ENCODE data around the gene NME9. TPM values are rescaled to one million over a fixed set of nuclear protein-coding genes. Genes with fewer than 3 reads are reported as not detected.

Gene NME9
- total and polyA plus RNA-seq, 2 donors from 2014 or later = 0.73 to 3.5 TPM

- Histone ChIP-seq H3K36me3 (ENCODE audit: control insufficient read depth in 2 of 3, insufficient read depth in 3 of 3, low read length in 3 of 3) (peaks cover 0 to 6% (median 3%) of the 10 kb centered on the region in 3 donors), H3K4me3 (ENCODE audit: low read length in 3 of 3) (no peak overlapping the region), H3K4me1 (ENCODE audit: control insufficient read depth in 2 of 3, insufficient read depth in 2 of 3, low read depth in 1 of 3, low read length in 3 of 3) (no peaks in the 10 kb centered on the region), H3K27ac (ENCODE audit: low read depth in 2 of 2, low read length in 2 of 2) (no peak overlapping the region), H3K9ac (ENCODE audit: low read length in 3 of 3) (no peak overlapping the region), H3K27me3 (ENCODE audit: control insufficient read depth, insufficient read depth, low read length) (no peaks in the 10 kb centered on the region), H3K9me3 (ENCODE audit: control insufficient read depth in 2 of 3, insufficient read depth in 1 of 3, low read length in 3 of 3) (no peaks in the 10 kb centered on the region)
- TF ChIP-seq, protein P1, sequence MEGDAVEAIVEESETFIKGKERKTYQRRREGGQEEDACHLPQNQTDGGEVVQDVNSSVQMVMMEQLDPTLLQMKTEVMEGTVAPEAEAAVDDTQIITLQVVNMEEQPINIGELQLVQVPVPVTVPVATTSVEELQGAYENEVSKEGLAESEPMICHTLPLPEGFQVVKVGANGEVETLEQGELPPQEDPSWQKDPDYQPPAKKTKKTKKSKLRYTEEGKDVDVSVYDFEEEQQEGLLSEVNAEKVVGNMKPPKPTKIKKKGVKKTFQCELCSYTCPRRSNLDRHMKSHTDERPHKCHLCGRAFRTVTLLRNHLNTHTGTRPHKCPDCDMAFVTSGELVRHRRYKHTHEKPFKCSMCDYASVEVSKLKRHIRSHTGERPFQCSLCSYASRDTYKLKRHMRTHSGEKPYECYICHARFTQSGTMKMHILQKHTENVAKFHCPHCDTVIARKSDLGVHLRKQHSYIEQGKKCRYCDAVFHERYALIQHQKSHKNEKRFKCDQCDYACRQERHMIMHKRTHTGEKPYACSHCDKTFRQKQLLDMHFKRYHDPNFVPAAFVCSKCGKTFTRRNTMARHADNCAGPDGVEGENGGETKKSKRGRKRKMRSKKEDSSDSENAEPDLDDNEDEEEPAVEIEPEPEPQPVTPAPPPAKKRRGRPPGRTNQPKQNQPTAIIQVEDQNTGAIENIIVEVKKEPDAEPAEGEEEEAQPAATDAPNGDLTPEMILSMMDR (IDR thresholded peaks at IDR 0.05; ENCODE audit: borderline replicate concordance, extremely low read depth, insufficient read depth) = no peak
- FAIRE-seq (no peak), DNase-seq (no peak)
- intact Hi-C loops (cut with DNase I) = no loop called here
These were observed 31.8 kb downstream of the NME9 start for GRCh38 chr3:138297876-138298275.

DNA sequence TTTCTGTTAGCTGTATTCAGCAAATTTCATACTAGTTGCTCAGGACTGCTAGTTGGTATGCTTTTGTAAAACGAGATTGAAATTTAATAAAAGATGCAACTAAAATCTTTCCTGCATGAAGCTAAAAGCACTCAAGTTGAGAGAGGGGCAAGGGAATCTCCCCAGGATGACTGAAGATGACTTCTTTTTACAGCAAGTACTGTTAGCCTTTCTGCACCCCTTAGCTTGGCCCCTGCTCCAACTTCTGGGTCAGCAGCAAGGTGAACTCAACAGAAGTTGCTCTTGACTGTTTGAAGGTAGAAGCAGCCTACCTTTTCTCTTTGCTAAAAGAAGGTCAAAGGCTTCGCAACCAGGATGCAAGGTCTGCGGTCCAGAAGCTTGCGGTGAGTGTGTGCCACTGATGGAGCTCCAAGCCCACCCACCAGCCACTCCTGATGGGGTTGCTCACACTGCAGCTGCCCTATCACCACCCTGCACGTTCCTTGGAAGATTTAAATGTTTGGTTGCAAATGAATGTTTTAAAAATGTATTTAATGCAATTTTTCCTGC is 32.5 kb downstream of the NME9 start:
- intact Hi-C loops (cut with DNase I) = no loop called here
- H3K9me3 ChIP-seq (ENCODE audit: control insufficient read depth in 2 of 3, insufficient read depth in 1 of 3, low read length in 3 of 3) = no peaks in the 10 kb centered on the region
- H3K4me1 ChIP-seq (ENCODE audit: control insufficient read depth in 2 of 3, insufficient read depth in 2 of 3, low read depth in 1 of 3, low read length in 3 of 3) = no peaks in the 10 kb centered on the region
- no peak overlapping the region for H3K9ac ChIP-seq (ENCODE audit: low read length in 3 of 3)
- FAIRE-seq (no peak), DNase-seq (no peak)
- H3K27me3 ChIP-seq (ENCODE audit: control insufficient read depth, insufficient read depth, low read length) = no peaks in the 10 kb centered on the region
- H3K36me3 ChIP-seq (ENCODE audit: control insufficient read depth in 2 of 3, insufficient read depth in 3 of 3, low read length in 3 of 3) = peaks cover 0 to 9% (median 8%) of the 10 kb centered on the region in 3 donors
- H3K27ac ChIP-seq (ENCODE audit: low read depth in 2 of 2, low read length in 2 of 2) = no peak overlapping the region
- TF ChIP-seq, protein P1 (IDR thresholded peaks at IDR 0.05; ENCODE audit: borderline replicate concordance, extremely low read depth, insufficient read depth) = no peak
- no peak overlapping the region for H3K4me3 ChIP-seq (ENCODE audit: low read length in 3 of 3)

GRCh38 chr3:138296639-138297038 is 33.0 kb downstream of the NME9 start:
- FAIRE-seq (no peak), DNase-seq (no peak)
- no peak overlapping the region for H3K9ac ChIP-seq (ENCODE audit: low read length in 3 of 3)
- H3K36me3 ChIP-seq (ENCODE audit: control insufficient read depth in 2 of 3, insufficient read depth in 3 of 3, low read length in 3 of 3) = peaks cover 0 to 9% (median 8%) of the 10 kb centered on the region in 3 donors
- no peaks in the 10 kb centered on the region for H3K9me3 ChIP-seq (ENCODE audit: control insufficient read depth in 2 of 3, insufficient read depth in 1 of 3, low read length in 3 of 3)
- H3K4me1 ChIP-seq (ENCODE audit: control insufficient read depth in 2 of 3, insufficient read depth in 2 of 3, low read depth in 1 of 3, low read length in 3 of 3) = no peaks in the 10 kb centered on the region
- TF ChIP-seq, protein P1 (IDR thresholded peaks at IDR 0.05; ENCODE audit: borderline replicate concordance, extremely low read depth, insufficient read depth) = no peak
- no peaks in the 10 kb centered on the region for H3K27me3 ChIP-seq (ENCODE audit: control insufficient read depth, insufficient read depth, low read length)
- H3K4me3 ChIP-seq (ENCODE audit: low read length in 3 of 3) = no peak overlapping the region
- no peak overlapping the region for H3K27ac ChIP-seq (ENCODE audit: low read depth in 2 of 2, low read length in 2 of 2)
- intact Hi-C loops (cut with DNase I) = no loop called here

GRCh38 chr3:138289701-138290100 is 40.0 kb downstream of the NME9 start:
- TF ChIP-seq, protein P1 (IDR thresholded peaks at IDR 0.05; ENCODE audit: borderline replicate concordance, extremely low read depth, insufficient read depth) = no peak
- DNase-seq = no peak
- no peaks in the 10 kb centered on the region for H3K27me3 ChIP-seq (ENCODE audit: control insufficient read depth, insufficient read depth, low read length)
- H3K4me1 ChIP-seq (ENCODE audit: control insufficient read depth in 2 of 3, insufficient read depth in 2 of 3, low read depth in 1 of 3, low read length in 3 of 3) = no peaks in the 10 kb centered on the region
- peaks cover 13 to 31% (median 26%) of the 10 kb centered on the region in 3 donors for H3K36me3 ChIP-seq (ENCODE audit: control insufficient read depth in 2 of 3, insufficient read depth in 3 of 3, low read length in 3 of 3)
- H3K9me3 ChIP-seq (ENCODE audit: control insufficient read depth in 2 of 3, insufficient read depth in 1 of 3, low read length in 3 of 3) = no peaks in the 10 kb centered on the region
- no peak overlapping the region for H3K4me3 ChIP-seq (ENCODE audit: low read length in 3 of 3)
- intact Hi-C loops (cut with DNase I) = no loop called here
- no peak overlapping the region for H3K9ac ChIP-seq (ENCODE audit: low read length in 3 of 3)
- FAIRE-seq = no peak
- no peak overlapping the region for H3K27ac ChIP-seq (ENCODE audit: low read depth in 2 of 2, low read length in 2 of 2)

All from kidney (tissue), 14 donors.